ENCODE data around the gene NR4A1. TPM values are rescaled to one million over a fixed set of nuclear protein-coding genes. Genes with fewer than 3 reads are reported as not detected.

The NR4A1 gene
- total and polyA plus RNA-seq, 4 donors, result 45.1 to 77.9 (median 62.0) TPM

GRCh38 chr12:52082669-52082987 is 31.4 kb downstream of the NR4A1 start:
- no peak overlapping the region for H3K9ac ChIP-seq (ENCODE audit: insufficient read depth in 1 of 2, low read length in 2 of 2)
- 59 to 78% methylated on average over 4 of the region's 4 CpGs for WGBS, 2 donors
- peaks cover 0 to 11% (median 4%) of the 10 kb centered on the region in 4 donors for H3K36me3 ChIP-seq (ENCODE audit: control insufficient read depth in 4 of 4, insufficient read depth in 4 of 4, low read length in 4 of 4)
- H3K9me3 ChIP-seq (ENCODE audit: control insufficient read depth in 4 of 4, insufficient read depth in 3 of 4, low read length in 3 of 4), result no peaks in the 10 kb centered on the region
- DNase-seq, result peak in 1 of 3 donors; percentile 26
- no peak overlapping the region for H3K4me3 ChIP-seq
- TF ChIP-seq, protein P1, sequence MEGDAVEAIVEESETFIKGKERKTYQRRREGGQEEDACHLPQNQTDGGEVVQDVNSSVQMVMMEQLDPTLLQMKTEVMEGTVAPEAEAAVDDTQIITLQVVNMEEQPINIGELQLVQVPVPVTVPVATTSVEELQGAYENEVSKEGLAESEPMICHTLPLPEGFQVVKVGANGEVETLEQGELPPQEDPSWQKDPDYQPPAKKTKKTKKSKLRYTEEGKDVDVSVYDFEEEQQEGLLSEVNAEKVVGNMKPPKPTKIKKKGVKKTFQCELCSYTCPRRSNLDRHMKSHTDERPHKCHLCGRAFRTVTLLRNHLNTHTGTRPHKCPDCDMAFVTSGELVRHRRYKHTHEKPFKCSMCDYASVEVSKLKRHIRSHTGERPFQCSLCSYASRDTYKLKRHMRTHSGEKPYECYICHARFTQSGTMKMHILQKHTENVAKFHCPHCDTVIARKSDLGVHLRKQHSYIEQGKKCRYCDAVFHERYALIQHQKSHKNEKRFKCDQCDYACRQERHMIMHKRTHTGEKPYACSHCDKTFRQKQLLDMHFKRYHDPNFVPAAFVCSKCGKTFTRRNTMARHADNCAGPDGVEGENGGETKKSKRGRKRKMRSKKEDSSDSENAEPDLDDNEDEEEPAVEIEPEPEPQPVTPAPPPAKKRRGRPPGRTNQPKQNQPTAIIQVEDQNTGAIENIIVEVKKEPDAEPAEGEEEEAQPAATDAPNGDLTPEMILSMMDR (IDR thresholded peaks at IDR 0.05; ENCODE audit: control extremely low read depth, extremely low read depth), result no peak
- peak overlapping the region in 1 of 2 donors; percentile 88 for H3K27ac ChIP-seq (ENCODE audit: low read depth in 1 of 2, low read length in 1 of 2)
- ATAC-seq (ENCODE audit: insufficient read depth, low FRiP score), result no peak
- peaks cover 0 to 47% (median 24%) of the 10 kb centered on the region in 5 donors for H3K4me1 ChIP-seq (ENCODE audit: control insufficient read depth in 5 of 5, insufficient read depth in 5 of 5, low read length in 5 of 5)
- H3K27me3 ChIP-seq (ENCODE audit: control insufficient read depth in 3 of 3, insufficient read depth in 3 of 3, low read length in 2 of 3), result no peaks in the 10 kb centered on the region

DNA sequence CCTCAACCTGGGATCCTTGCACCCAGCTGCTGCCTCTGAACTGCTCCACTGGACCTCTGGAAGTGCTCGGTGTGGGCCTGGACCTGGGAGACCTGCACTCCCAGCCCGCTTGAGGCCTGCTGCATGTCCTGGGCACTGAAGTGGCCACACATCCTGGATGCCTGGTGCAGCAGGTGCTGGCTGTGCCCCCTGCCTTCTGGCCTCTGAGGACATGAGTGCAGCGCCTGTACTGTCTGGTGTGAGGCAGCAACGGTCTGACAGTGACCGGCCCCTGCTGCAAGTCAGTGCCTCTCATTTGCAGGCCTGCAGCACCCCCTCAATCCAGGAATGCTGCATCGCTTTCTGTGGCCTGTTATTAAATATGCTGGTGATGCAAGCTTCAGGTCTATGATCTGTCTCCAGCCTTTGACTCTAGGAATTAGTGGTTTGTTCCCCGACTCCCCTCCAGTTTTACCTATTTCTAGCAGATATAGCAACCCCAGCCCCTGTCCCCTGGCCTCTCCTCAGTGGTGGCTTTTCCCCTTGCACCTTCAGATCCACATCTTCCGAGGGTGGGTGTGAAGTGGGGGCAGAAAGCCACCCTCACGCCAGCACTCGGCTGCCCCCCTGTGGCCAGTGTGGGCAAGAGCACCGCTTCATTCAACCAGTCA is 31.9 kb downstream of the NR4A1 start:
- 39 to 43% methylated on average over 11 of the region's 11 CpGs for WGBS, 2 donors
- no peak overlapping the region for H3K4me3 ChIP-seq

GRCh38 chr12:52083638-52083996 is 32.4 kb downstream of the NR4A1 start:
- Histone ChIP-seq H3K4me3 (no peak overlapping the region), H3K9ac (ENCODE audit: insufficient read depth in 1 of 2, low read length in 2 of 2) (no peak overlapping the region), H3K27me3 (ENCODE audit: control insufficient read depth in 3 of 3, insufficient read depth in 3 of 3, low read length in 2 of 3) (no peaks in the 10 kb centered on the region), H3K36me3 (ENCODE audit: control insufficient read depth in 4 of 4, insufficient read depth in 4 of 4, low read length in 4 of 4) (peaks cover 0 to 6% (median 1%) of the 10 kb centered on the region in 4 donors), H3K4me1 (ENCODE audit: control insufficient read depth in 5 of 5, insufficient read depth in 5 of 5, low read length in 5 of 5) (peaks cover 0 to 47% (median 23%) of the 10 kb centered on the region in 5 donors), H3K27ac (ENCODE audit: low read depth in 1 of 2, low read length in 1 of 2) (no peak overlapping the region), H3K9me3 (ENCODE audit: control insufficient read depth in 4 of 4, insufficient read depth in 3 of 4, low read length in 3 of 4) (no peaks in the 10 kb centered on the region)
- TF ChIP-seq, protein P1 (IDR thresholded peaks at IDR 0.05; ENCODE audit: control extremely low read depth, extremely low read depth), result no peak
- whole genome bisulfite sequencing, 2 donors, result 7 to 10% methylated on average over 2 of the region's 2 CpGs
- DNase-seq (no peak), ATAC-seq (ENCODE audit: insufficient read depth, low FRiP score) (no peak)

More for the DNA sequence above, 31.9 kb downstream of the NR4A1 start:
- H3K27ac ChIP-seq (ENCODE audit: low read depth in 1 of 2, low read length in 1 of 2), result peak overlapping the region in 1 of 2 donors; percentile 88
- DNase-seq, result peak; percentile 65 to 69 (median 66)
- no peaks in the 10 kb centered on the region for H3K27me3 ChIP-seq (ENCODE audit: control insufficient read depth in 3 of 3, insufficient read depth in 3 of 3, low read length in 2 of 3)
- no peak overlapping the region for H3K9ac ChIP-seq (ENCODE audit: insufficient read depth in 1 of 2, low read length in 2 of 2)
- no peak for ATAC-seq (ENCODE audit: insufficient read depth, low FRiP score)
- TF ChIP-seq, protein P1 (IDR thresholded peaks at IDR 0.05; ENCODE audit: control extremely low read depth, extremely low read depth), result peak; percentile 83
- H3K4me1 ChIP-seq (ENCODE audit: control insufficient read depth in 5 of 5, insufficient read depth in 5 of 5, low read length in 5 of 5), result peaks cover 0 to 47% (median 24%) of the 10 kb centered on the region in 5 donors
- H3K9me3 ChIP-seq (ENCODE audit: control insufficient read depth in 4 of 4, insufficient read depth in 3 of 4, low read length in 3 of 4), result no peaks in the 10 kb centered on the region
- H3K36me3 ChIP-seq (ENCODE audit: control insufficient read depth in 4 of 4, insufficient read depth in 4 of 4, low read length in 4 of 4), result peaks cover 0 to 8% (median 3%) of the 10 kb centered on the region in 4 donors
